HCT116 (cell line): ENCODE results near the gene ERFE. TPM values are rescaled to one million over a fixed set of nuclear protein-coding genes. Genes with fewer than 3 reads are reported as not detected.

Source experiments
- ATAC-seq: fragments of 200-7000 bp; cut with Tn5 transposase; 2 replicates; pipeline ENCODE4 v1.9.1; 2020; ENCODE audit warnings: mild to moderate bottlenecking, moderate library complexity
- BruUV-seq: library from RNA; stranded (reverse); fragments of 400-500 nt; replicated peaks from 2 replicates; lab custom pipeline; 2021; lab: Mats Ljungman, UMichigan
- CTCF ChIA-PET: fragments of 300-600 bp; sonication (Branson Sonifier 250); formaldehyde crosslinking; loops from one replicate; lab custom pipeline; 2021; ENCODE audit warnings: antibody characterized with exemption; lab: Charles Lee
- POLR2A ChIA-PET: fragments of 300-600, 350-600 bp; sonication (Branson Sonifier 250); formaldehyde crosslinking; loops from one replicate; lab custom pipeline; 2021; ENCODE audit warnings: antibody characterized with exemption; lab: Charles Lee
- RAD21 ChIA-PET, 2 experiments: fragments of 300-600 bp; sonication (Branson Sonifier 250); formaldehyde crosslinking; loops; one replicate each; lab custom pipeline; 2023; ENCODE audit warnings: low total read pairs in 2 of 2; ENCODE audit not compliant: uncharacterized antibody in 2 of 2, unreplicated experiment in 2 of 2, low non-redundant PET in 1 of 2; lab: Charles Lee
- DNase-seq: peaks from one replicate; pipeline ENCODE4 v3.0.0-alpha.2; 2010; ENCODE audit warnings: low read depth, low spot score
- H2AFZ ChIP-seq: fragments of 200-600 bp; shearing (Covaris generic), sonication (generic); 2 replicates; pipeline ENCODE4 v1.6.1; 2017; ENCODE audit warnings: low read depth, mixed run types, mixed read lengths, antibody characterized with exemption, low read length; ENCODE audit not compliant: poor library complexity, severe bottlenecking
- H3K27ac ChIP-seq: 2 replicates; pipeline ENCODE4 v1.5.1; 2012; ENCODE audit warnings: low read depth, low read length
- H3K27me3 ChIP-seq: fragments of 200-600 bp; sonication (generic); 2 replicates; pipeline ENCODE4 v1.6.1; 2016; ENCODE audit warnings: mixed run types, low read length, mixed read lengths; ENCODE audit not compliant: insufficient read depth
- H3K36me3 ChIP-seq, 2 experiments: fragments of 200-500 bp in 1 of 2; fragments of 200-600 bp in 1 of 2; sonication (Bioruptor generic) in 1 of 2; sonication (generic) in 1 of 2; 2 replicates each; pipeline versions ENCODE4 v1.5.1 to v1.6.1; 2014 to 2016; ENCODE audit warnings: low read length in 2 of 2, inconsistent platforms in 1 of 2, mixed read lengths in 1 of 2, mixed run types in 1 of 2; ENCODE audit not compliant: insufficient read depth in 2 of 2, control insufficient read depth in 1 of 2
- H3K4me1 ChIP-seq, 2 experiments: fragments of 200-600 bp in 1 of 2; sonication (generic) in 1 of 2; 2 replicates each; pipeline versions ENCODE4 v1.5.1 to v1.6.1; 2012 to 2017; ENCODE audit warnings: low read length in 2 of 2, inconsistent platforms in 1 of 2, mild to moderate bottlenecking in 1 of 2, mixed read lengths in 1 of 2, mixed run types in 1 of 2, moderate library complexity in 1 of 2; ENCODE audit not compliant: insufficient read depth in 2 of 2, control insufficient read depth in 1 of 2
- H3K4me2 ChIP-seq: fragments of 200-600 bp; sonication (generic); 2 replicates; pipeline ENCODE4 v1.6.1; 2017; ENCODE audit warnings: mixed run types, low read length, mixed read lengths
- H3K4me3 ChIP-seq, 2 experiments: fragments of 200-600 bp in 1 of 2; sonication (generic) in 1 of 2; replicated peaks in 1 of 2; 2 replicates each; pipeline ENCODE4 v1.5.1; 2011 to 2016; ENCODE audit warnings: low read length in 2 of 2, control low read depth in 1 of 2, low read depth in 1 of 2, mild to moderate bottlenecking in 1 of 2, mixed read lengths in 1 of 2, mixed run types in 1 of 2
- H3K79me2 ChIP-seq: fragments of 200-600 bp; sonication (generic); 2 replicates; pipeline ENCODE4 v1.6.1; 2017; ENCODE audit warnings: mild to moderate bottlenecking, mixed run types, low read length, moderate library complexity, mixed read lengths; ENCODE audit not compliant: insufficient read depth
- H3K9ac ChIP-seq: fragments of 200-600 bp; sonication (generic); 2 replicates; pipeline ENCODE4 v1.6.1; 2016; ENCODE audit warnings: low read length, mixed read lengths
- H3K9me2 ChIP-seq: fragments of 200-600 bp; sonication (generic), shearing (Covaris generic); 2 replicates; pipeline ENCODE4 v1.6.1; 2017; ENCODE audit warnings: mixed run types, mild to moderate bottlenecking, moderate library complexity; ENCODE audit not compliant: insufficient read depth
- H3K9me3 ChIP-seq, 2 experiments: fragments of 200-500 bp in 1 of 2; fragments of 200-600 bp in 1 of 2; sonication (Bioruptor generic) in 1 of 2; sonication (generic) in 1 of 2; 2 replicates each; pipeline ENCODE4 v1.6.1; 2014 to 2017; ENCODE audit warnings: low read length in 2 of 2, mixed read lengths in 2 of 2, inconsistent platforms in 1 of 2, low read depth in 1 of 2, mild to moderate bottlenecking in 1 of 2, mixed run types in 1 of 2, moderate library complexity in 1 of 2; ENCODE audit not compliant: control insufficient read depth in 1 of 2, insufficient read depth in 1 of 2
- H4K20me1 ChIP-seq: fragments of 200-600 bp; sonication (generic), shearing (Covaris generic); 2 replicates; pipeline ENCODE4 v1.6.1; 2017; ENCODE audit warnings: mixed run types, mild to moderate bottlenecking, moderate library complexity; ENCODE audit not compliant: insufficient read depth
- ATF3 ChIP-seq: IDR thresholded peaks from 2 replicates; pipeline ENCODE4 v1.6.1; 2012
- CBX3 ChIP-seq: IDR thresholded peaks from 2 replicates; pipeline ENCODE4 v1.6.1; 2012; ENCODE audit warnings: low read depth
- CTCF ChIP-seq, 3 experiments: fragments of 200-600 bp in 1 of 3; sonication (generic) in 1 of 3; IDR thresholded peaks in 2 of 3; conservative IDR thresholded peaks in 1 of 3; 2 replicates each; pipeline ENCODE4 v1.5.1; 2012 to 2017; ENCODE audit warnings: low read depth in 2 of 3, low read length in 2 of 3, antibody characterized with exemption in 1 of 3, borderline replicate concordance in 1 of 3, control low read depth in 1 of 3, mild to moderate bottlenecking in 1 of 3, mixed read lengths in 1 of 3, mixed run types in 1 of 3, moderate library complexity in 1 of 3; ENCODE audit not compliant: insufficient read depth in 1 of 3
- EGR1 ChIP-seq: IDR thresholded peaks from 2 replicates; pipeline ENCODE4 v1.6.1; 2012; ENCODE audit warnings: low read depth
- ELF1 ChIP-seq: IDR thresholded peaks from 2 replicates; pipeline ENCODE4 v1.6.1; 2012; ENCODE audit warnings: low read depth, borderline replicate concordance
- EZH2 ChIP-seq: fragments of 200-600 bp; sonication (generic); IDR thresholded peaks from 2 replicates; pipeline ENCODE4 v1.6.1; 2017; ENCODE audit warnings: antibody characterized with exemption, mixed run types
- FOSL1 ChIP-seq: IDR thresholded peaks from 2 replicates; pipeline ENCODE4 v1.6.1; 2012; ENCODE audit warnings: low read depth
- JUND ChIP-seq: IDR thresholded peaks from 2 replicates; pipeline ENCODE4 v1.6.1; 2012
- MAX ChIP-seq: IDR thresholded peaks from 2 replicates; pipeline ENCODE4 v1.6.1; 2012
- POLR2A ChIP-seq: IDR thresholded peaks from 2 replicates; pipeline ENCODE4 v1.7.0; 2011; ENCODE audit warnings: borderline replicate concordance; ENCODE audit not compliant: insufficient read depth, insufficient read length; ENCODE audit errors: extremely low read depth
- REST ChIP-seq: IDR thresholded peaks from 2 replicates; pipeline ENCODE4 v1.6.1; 2012; ENCODE audit warnings: low read depth
- SIN3A ChIP-seq: IDR thresholded peaks from 2 replicates; pipeline ENCODE4 v1.6.1; 2012; ENCODE audit warnings: low read depth
- SRF ChIP-seq: IDR thresholded peaks from 2 replicates; pipeline ENCODE4 v1.6.1; 2012; ENCODE audit warnings: low read depth
- TCF7L2 ChIP-seq: IDR thresholded peaks from 2 replicates; pipeline ENCODE4 v1.7.0; 2011; ENCODE audit warnings: borderline replicate concordance, inconsistent platforms; ENCODE audit not compliant: insufficient read depth, insufficient read length; ENCODE audit errors: extremely low read depth
- YY1 ChIP-seq: IDR thresholded peaks from 2 replicates; pipeline ENCODE4 v1.6.1; 2011; ENCODE audit warnings: low read length, low read depth, moderate library complexity, mild to moderate bottlenecking; ENCODE audit not compliant: insufficient replicate concordance; ENCODE audit errors: extremely low read depth
- ZBTB33 ChIP-seq: IDR thresholded peaks from 2 replicates; pipeline ENCODE4 v1.6.1; 2011; ENCODE audit warnings: mild to moderate bottlenecking, low read length, moderate library complexity; ENCODE audit not compliant: insufficient replicate concordance; ENCODE audit errors: extremely low read depth
- ZFX ChIP-seq: fragments of 450-650 bp; IDR thresholded peaks from 2 replicates; pipeline ENCODE4 v1.6.1; 2017
- intact Hi-C: fragments of 100-400 bp; cut with micrococcal nuclease; formaldehyde crosslinking; loops from 2 replicates; pipeline ENCODE4 v1.10.0; 2022
- total RNA-seq: library from RNA; stranded (reverse); gene quantifications from one replicate; pipeline ENCODE4 v1.2.1, GENCODE V29; 2021; ENCODE audit not compliant: unreplicated experiment

ERFE gene
- total RNA-seq, 1 experiment from 2014 or later, result 17.3 TPM

GRCh38 chr2:238154570-238154969 is 4.2 kb upstream of the ERFE start (continued):
- TF ChIP-seq REST (no peak), POLR2A (no peak), CBX3 (no peak), ZFX (no peak), ELF1 (no peak)
- TF ChIP-seq, all 23 proteins: peak for 0

GRCh38 chr2:238155051-238155760 is 3.6 kb upstream of the ERFE start:
- Histone ChIP-seq H4K20me1 (no peaks in the 10 kb centered on the region), H2AFZ (no peak overlapping the region), H3K9ac (no peak overlapping the region), H3K27ac (no peak overlapping the region), H3K9me3 (no peaks in the 10 kb centered on the region), H3K27me3 (no peaks in the 10 kb centered on the region), H3K4me3 (no peak overlapping the region), H3K36me3 (no peaks in the 10 kb centered on the region), H3K9me2 (no peaks in the 10 kb centered on the region), H3K79me2 (no peaks in the 10 kb centered on the region), H3K4me2 (no peak overlapping the region), H3K4me1 (peaks cover 4 to 11% of the 10 kb centered on the region in 2 experiments; a peak in 3 of 4 replicates)
- BruUV-seq, result no TSS peak
- RAD21 ChIA-PET, result no interaction called here
- CTCF ChIA-PET, result no interaction called here
- intact Hi-C loops, result no loop called here
- ATAC-seq, result no peak
- POLR2A ChIA-PET, result no interaction called here
- no peak for DNase-seq
- TF ChIP-seq JUND, result no peak
- TF ChIP-seq ATF3, result no peak
- no peak for TF ChIP-seq CTCF (IDR thresholded peaks at IDR 0.05 in 2 of 3, conservative IDR thresholded peaks at IDR 0.05 in 1 of 3; ENCODE audit: borderline replicate concordance in 1 of 3, insufficient read depth in 1 of 3, low read depth in 2 of 3, low read length in 2 of 3)
- TF ChIP-seq ZBTB33, result no peak
- TF ChIP-seq MAX, result no peak
- no peak for TF ChIP-seq SRF
- TF ChIP-seq ZFX, result no peak
- no peak for TF ChIP-seq YY1
- TF ChIP-seq FOSL1, result no peak
- TF ChIP-seq SIN3A, result no peak
- TF ChIP-seq EZH2, result no peak
- TF ChIP-seq EGR1, result no peak
- TF ChIP-seq CBX3, result no peak
- TF ChIP-seq ELF1, result no peak
- no peak for TF ChIP-seq TCF7L2
